NCI-H187 treated with DMSO at 0.1 percent for 48 hours (cell line): ENCODE data around the gene LRIG2.
"Not testable (repeated sequence)": the region's sequence is repeated elsewhere in the genome, so short reads cannot be mapped to it uniquely, and the experiment has no call there.

Experiments
- DNase-seq: peaks from one replicate; lab custom pipeline; 2025; lab: John Stamatoyannopoulos, UW

Gene LRIG2

GRCh38 chr1:113126207-113126606, 53.2 kb downstream of the LRIG2 start:
- no peak for DNase-seq

DNA sequence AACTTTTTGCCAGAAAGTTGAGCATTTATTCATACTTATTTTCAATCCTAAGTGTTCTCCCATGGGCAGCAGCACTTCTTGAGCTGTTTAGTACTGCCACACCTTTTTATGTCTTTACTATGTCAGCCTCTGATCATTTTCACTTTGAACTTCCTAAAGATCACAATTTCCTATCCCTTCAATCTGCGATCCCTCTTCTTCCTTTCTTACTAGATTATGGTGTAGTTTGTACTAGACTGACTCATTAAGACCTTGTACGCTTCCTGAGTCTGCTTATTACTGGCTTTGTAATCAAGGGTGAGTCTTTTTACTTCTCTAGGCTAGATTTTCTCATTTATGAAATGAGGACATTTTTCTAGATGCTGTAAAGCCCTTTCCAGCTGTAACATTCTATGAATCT, 55.1 kb downstream of the LRIG2 start:
- no peak for DNase-seq

DNA sequence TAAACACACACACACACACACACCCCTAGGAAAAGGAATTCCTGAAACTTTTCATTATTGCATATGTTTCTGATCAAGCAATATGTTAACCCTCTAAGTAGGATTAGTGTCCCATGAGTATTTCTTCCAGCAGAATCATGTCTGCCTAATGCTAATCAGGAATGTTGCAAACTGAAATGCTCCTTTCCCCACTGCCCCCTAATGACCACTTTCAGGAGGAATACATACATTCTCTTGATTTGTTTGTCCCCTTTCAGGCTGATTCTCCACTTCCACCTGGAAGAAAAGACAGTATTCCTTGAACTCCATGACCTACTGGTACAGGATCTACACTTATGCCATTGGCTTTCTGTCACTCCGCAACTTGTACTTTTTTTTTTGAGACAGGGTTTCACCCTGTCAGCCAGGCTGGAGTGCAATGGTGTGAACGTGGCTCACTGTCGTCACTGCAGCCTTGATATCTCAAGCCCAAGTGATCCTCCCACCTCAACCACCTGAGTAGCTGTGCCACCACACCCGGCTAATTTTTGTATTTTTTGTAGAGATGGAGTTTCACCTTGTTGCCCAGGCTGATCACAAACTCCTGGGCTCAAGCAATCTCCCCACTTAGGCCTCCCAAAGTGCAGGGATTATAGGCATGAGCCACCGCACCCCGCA, 56.7 kb downstream of the LRIG2 start:
- no peak for DNase-seq

DNA sequence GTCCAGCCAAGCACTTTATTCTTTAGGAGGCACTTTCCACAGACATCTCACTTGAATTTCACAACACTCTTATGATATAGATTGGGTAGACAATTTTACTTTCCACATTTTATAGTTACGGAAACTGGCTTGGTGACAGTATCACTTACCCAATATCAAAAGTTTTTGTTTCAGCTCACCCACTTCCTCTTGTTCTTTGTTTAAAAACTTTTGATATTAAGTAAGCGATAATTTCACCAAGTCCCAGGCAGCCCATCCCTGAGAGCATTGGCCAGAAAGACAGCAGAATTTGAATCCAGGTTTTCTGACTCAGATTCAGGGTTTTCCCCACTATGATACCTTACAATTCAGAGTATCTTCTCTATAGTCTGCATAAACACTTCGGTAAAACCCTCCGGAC, 60.0 kb downstream of the LRIG2 start:
- DNase-seq, result no peak

- no peak for DNase-seq
Observed at GRCh38 chr1:113133759-113134158, 60.8 kb downstream of the LRIG2 start.

GRCh38 chr1:113135460-113135859, 62.5 kb downstream of the LRIG2 start:
- no peak for DNase-seq

GRCh38 chr1:113136476-113136875, 63.5 kb downstream of the LRIG2 start:
- DNase-seq, result no peak

DNA sequence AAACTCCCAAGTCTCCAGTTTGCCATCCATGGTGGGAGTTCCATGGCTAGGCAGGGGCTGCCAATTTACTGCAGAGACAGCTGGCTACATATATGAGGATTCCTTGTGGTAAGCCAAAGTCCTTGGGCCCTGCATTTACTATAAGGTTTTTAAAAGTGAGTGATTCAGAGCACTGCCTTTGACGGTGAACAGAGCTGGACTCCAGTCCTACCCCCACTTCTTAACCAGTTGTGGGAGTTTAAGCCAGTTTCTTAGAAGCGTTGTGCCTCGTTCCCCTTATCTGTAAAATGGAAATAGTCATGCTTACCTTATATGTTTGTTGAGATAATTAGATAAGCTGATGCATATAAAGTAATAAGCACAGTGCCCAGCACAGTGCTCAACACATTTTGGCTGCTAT, 64.6 kb downstream of the LRIG2 start:
- no peak for DNase-seq

- DNase-seq, result no peak
Observed at GRCh38 chr1:113138778-113139177, 65.8 kb downstream of the LRIG2 start.

- DNase-seq, result no peak
Observed at GRCh38 chr1:113140176-113140575, 67.2 kb downstream of the LRIG2 start.

GRCh38 chr1:113140588-113141446, 67.8 kb downstream of the LRIG2 start:
- peak; percentile 11 for DNase-seq

DNA sequence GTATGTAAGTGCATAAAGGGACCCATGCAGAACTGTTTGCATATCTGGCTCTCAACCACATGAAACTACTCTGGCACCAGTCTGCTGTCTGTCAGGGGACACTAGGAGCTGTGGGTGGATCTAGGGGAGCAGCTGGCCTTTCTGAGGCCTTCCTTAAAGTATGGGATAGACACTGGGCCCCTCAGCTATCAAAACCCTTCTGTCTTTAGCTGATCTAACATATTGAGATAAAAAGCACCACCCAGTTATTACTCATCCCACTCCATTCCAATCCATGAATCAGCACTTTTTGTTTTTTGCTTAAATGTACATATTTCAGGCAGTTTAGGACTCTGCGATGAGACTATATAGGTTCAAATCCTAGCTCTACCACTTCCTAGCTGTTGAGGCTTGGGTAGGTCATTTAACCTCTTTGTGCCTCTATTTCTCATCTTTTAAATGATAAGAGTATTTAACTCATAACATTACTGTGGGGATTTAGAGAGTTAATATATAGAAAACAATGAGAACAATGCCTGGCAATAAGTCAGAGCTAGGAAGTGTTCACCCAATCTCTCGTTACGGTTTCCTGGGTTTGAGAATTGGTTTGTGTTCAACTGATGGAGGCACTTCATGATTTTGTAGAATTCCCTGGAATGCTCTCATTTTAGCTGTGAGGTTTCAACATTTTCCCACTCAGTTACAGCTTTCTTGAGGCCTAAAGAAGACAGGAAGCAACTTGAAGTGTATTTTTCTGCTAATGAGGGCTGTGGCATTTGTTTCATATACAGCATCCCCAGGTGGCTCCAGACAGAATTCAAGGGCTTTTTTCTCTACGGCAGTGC, 68.9 kb downstream of the LRIG2 start:
- no peak for DNase-seq

- no peak for DNase-seq
Observed at GRCh38 chr1:113142791-113143190, 69.8 kb downstream of the LRIG2 start.

GRCh38 chr1:113146242-113147072, 73.5 kb downstream of the LRIG2 start:
- no peak for DNase-seq

DNA sequence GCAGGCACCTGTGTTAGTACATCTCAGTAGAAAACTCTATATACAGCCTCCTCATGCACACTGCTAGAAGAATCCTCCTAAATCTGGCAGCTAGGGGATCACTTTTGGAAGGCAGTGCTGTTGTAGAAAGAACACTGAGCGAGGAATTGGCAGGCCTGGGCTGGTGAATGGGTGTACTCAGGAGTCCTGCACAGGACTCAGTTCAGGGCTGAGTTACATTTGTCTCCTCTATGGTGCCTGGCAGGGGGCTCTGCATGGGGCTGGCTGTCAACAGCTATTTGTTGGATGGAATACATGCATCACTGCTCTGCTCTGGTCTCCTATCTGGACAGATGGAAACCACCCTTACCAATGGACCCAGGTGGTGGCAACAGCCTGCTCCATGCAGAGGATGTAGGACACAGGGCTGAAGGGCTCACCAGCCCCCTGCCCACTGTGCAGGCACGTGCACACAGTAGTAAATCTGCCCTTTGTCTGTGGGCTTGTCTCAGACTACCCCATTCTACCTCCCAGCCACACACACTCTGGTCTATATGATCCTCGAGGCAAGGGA, 74.2 kb downstream of the LRIG2 start:
- DNase-seq, result no peak

DNA sequence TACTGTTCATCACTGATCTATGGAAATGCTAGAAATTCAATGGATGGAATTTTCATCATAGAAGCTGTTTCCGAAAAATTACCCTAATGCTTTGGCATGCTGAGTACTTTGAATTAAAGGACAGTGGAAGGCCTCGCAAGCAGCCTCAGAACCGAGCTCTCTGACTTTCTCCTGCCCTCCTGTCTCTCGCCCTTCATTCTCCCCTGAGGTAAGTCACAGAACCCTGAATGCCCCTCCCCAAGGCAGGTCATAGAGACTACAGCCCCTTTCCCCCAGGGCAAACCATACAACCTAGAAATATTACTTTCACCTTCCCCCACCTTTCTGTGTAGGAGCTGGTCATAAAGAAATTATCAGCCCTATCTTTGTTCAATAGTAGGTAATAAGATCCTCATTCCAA, 74.8 kb downstream of the LRIG2 start:
- no peak for DNase-seq

DNA sequence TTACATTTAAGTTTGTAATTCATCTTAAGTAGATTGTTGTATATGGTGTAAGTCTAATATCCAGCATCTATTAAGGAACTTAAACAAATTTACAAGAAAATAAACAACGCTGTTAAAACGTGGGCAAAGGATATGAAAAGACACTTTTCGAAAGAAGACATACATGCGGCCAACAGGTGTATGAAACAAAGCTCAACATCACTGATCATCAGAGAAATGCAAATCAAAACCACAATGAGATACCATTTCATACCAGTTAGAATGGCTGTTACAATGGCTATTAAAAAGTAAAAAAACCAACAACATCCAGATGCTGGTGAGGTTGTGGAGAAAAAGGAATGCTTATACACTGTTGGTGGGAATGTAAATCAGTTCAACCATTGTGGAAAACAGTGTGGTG, 77.5 kb downstream of the LRIG2 start:
- not testable (repeated sequence) for DNase-seq

GRCh38 chr1:113153116-113153803, 80.3 kb downstream of the LRIG2 start:
- no peak for DNase-seq

GRCh38 chr1:113156368-113156767, 83.4 kb downstream of the LRIG2 start:
- DNase-seq, result no peak

DNA sequence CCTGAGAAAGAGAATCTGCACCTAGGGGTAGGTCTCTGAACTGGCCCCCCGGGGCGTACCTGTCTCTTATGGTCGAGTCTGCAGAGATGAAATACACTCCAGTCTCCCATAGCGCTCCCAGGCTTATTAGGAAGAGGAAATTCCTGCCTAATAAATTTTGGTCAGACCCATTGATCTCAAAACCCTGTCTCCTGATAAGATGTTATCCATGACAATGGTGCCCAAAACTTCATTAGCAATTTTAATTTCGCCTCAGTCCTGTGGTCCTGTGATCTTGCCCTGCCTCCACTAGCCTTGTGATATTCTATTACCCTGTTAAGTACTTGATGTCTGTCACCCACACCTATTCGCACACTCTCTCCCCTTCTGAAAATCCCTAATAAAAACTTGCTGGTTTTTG, 85.7 kb downstream of the LRIG2 start:
- DNase-seq, result not testable (repeated sequence)

DNA sequence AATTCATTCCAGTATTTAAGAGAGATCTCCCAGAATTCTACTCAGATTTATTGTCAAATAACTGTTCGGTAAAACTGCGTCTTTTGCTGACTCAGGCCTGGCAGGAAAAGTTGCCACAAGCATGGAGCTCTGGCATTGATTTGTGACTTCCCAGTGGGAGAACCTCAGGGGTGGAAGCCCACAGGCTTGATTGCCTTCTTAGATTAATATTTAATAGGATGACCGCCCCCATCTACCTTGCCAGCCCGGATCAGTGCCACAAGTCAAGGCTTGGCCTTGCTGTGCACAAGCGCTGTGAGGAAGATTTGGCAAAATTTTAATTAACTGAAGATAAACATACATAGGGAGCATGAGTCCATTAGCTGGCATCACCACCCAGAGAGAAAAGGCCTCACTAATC, 93.5 kb downstream of the LRIG2 start:
- DNase-seq, result no peak
